GM06990 (cell line): Measurements from ENCODE around the gene ST6GALNAC6.

ENCODE experiments used
- DNase-seq: peaks from one replicate; pipeline ENCODE4 v3.0.0-alpha.2; 2011; ENCODE audit not compliant: insufficient read length; ENCODE audit errors: extremely low read depth
- H3K27me3 ChIP-seq: replicated peaks from 2 replicates; pipeline ENCODE4 v1.6.0; 2011; ENCODE audit warnings: low read length; ENCODE audit not compliant: control insufficient read depth, insufficient read depth
- H3K36me3 ChIP-seq: 2 replicates; pipeline ENCODE4 v1.5.1; 2011; ENCODE audit warnings: low read length; ENCODE audit not compliant: control insufficient read depth, insufficient read depth
- H3K4me3 ChIP-seq: replicated peaks from 2 replicates; pipeline ENCODE4 v1.5.1; 2011; ENCODE audit warnings: low read depth, mild to moderate bottlenecking, control low read depth, low read length
- TF ChIP-seq, protein P1 (sequence below): IDR thresholded peaks from 2 replicates; pipeline ENCODE4 v1.5.1; 2011; ENCODE audit warnings: low read length, control low read depth, mild to moderate bottlenecking, inconsistent platforms; ENCODE audit not compliant: insufficient read depth, poor library complexity, severe bottlenecking

The ST6GALNAC6 gene

DNA sequence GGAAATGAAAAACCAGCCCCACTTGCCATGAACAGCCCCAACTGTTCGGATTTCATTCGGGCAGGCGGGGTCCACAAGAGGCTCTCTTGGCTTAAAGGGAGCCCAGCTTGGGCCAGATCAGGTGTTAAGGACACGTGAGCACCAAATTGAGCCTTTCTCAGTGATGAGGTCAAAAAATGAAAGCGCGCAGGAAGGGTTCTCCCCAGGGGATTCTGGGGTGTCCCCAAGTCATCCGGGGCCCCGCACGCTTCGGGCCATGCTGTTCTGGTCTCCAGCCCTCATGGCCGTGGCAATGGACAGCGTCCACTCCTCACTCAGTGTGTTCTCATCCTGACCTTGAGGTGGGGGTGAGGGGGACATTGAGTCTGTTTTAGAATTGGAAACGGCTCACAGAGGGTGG is 32.9 kb downstream of the ST6GALNAC6 start:
- TF ChIP-seq, protein P1, sequence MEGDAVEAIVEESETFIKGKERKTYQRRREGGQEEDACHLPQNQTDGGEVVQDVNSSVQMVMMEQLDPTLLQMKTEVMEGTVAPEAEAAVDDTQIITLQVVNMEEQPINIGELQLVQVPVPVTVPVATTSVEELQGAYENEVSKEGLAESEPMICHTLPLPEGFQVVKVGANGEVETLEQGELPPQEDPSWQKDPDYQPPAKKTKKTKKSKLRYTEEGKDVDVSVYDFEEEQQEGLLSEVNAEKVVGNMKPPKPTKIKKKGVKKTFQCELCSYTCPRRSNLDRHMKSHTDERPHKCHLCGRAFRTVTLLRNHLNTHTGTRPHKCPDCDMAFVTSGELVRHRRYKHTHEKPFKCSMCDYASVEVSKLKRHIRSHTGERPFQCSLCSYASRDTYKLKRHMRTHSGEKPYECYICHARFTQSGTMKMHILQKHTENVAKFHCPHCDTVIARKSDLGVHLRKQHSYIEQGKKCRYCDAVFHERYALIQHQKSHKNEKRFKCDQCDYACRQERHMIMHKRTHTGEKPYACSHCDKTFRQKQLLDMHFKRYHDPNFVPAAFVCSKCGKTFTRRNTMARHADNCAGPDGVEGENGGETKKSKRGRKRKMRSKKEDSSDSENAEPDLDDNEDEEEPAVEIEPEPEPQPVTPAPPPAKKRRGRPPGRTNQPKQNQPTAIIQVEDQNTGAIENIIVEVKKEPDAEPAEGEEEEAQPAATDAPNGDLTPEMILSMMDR = no peak

DNA sequence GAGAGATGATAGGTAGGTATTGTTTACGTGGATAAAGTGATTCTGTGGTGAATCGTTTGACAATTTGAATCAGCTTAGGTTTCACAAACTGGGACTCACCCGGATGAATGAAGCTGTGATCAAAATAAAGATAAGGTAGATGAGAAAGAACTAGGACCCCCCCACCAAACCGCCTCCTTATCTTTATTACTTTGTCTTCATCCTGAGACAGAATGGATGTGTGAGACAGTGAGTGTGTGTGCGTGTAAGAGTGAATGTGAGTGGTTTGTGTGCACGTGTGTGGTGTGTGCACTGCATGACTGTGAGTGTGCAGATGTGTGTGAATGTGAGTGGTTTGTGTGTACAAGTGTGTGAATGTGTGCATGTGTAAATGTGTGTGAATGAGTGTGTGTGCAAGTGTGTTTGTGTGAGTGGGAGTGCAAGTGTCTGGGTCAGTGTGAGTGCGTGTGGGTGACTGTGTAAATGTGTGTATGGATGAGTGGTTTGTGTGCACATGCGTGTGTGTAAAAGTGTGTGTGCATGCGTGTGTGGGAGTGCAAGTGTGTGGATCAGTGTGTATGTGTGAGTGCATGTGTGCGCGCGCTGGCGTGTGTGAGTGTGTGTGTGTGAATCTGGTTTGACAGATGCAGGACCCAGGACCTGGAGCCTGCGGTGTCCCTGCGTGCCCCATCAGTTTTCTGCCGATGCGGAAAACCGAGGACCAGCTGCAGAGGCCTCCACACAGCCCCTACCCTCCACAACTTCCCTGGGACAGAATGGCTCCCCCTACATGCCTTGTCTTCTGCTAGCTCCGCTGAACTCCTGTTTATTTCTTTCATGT is 33.5 kb downstream of the ST6GALNAC6 start:
- TF ChIP-seq, protein P1 = no peak
- Histone ChIP-seq H3K36me3 (no peaks in the 10 kb centered on the region), H3K27me3 (no peaks in the 10 kb centered on the region), H3K4me3 (no peak overlapping the region)
- no peak for DNase-seq

More for the DNA sequence above, 32.9 kb downstream of the ST6GALNAC6 start:
- H3K4me3 ChIP-seq = no peak overlapping the region
- no peaks in the 10 kb centered on the region for H3K36me3 ChIP-seq
- peak; percentile 47 for DNase-seq
- no peaks in the 10 kb centered on the region for H3K27me3 ChIP-seq

DNA sequence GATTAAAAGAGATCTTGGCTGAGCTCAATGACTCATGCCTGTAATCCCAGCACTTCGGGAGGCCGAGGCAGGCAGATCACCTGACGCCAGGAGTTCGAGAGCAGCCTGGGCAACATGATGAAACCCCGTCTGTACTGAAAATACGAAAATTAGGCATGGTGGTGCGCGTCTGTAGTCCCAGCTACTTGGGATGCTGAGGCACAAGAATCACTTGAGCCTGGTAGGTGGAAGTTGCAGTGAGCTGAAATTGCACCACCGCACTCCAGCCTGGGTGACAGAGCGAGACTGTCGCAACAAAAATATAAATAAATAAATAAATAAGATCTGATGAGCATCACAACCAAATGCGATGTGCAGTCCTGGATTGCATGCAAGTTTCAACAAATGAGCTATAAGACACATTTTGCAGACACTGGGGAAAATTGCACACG is 36.2 kb downstream of the ST6GALNAC6 start:
- Histone ChIP-seq H3K27me3 (no peaks in the 10 kb centered on the region), H3K36me3 (no peaks in the 10 kb centered on the region), H3K4me3 (no peak overlapping the region)
- DNase-seq = no peak
- TF ChIP-seq, protein P1 = no peak

DNA sequence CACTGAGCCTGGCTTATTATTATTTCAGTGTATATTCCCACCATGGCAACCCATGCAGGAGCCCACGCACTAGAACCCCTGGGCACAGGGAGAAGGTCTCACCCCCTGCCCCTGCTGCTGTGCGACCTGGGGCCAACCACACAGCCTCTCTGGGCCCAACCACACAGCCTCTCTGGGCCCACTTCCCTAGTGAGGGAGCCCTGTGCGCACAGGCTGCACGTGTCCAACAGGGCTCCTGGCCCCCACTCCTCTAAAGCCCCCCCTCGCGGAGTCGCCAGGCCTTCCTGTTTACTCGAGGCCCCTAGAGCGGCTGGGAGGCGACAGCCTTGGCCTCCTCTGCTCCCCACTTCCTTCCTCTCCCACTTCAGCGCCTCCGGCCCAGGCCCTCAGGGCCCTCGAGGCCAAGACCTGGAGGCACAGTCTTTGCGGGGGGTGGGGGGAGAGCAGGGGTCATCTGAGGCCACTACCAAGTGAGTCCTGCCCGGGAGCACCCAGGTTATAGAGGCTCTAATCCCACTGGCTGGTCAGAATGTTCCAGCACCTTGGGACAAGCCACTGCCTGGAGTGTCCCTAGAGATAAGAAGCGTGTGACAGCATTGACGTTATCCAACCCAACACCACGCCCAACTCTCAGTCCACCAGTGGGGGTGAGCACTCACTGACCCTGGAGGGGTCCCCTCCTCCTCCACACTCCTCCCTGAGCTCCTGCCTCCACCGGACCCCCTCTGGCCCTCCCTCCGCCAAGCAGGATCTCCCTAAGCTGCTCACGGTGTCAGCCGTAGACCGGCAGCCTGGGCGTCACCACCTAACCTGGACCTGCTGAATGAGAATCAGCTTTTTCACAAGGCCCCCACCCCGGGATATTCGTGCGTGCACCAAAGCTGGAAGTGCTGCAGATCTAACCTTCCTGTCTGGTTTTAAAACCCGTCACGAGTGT is 37.1 kb downstream of the ST6GALNAC6 start:
- no peak overlapping the region for H3K4me3 ChIP-seq
- no peaks in the 10 kb centered on the region for H3K36me3 ChIP-seq
- DNase-seq = peak; percentile 40
- H3K27me3 ChIP-seq = no peaks in the 10 kb centered on the region
- TF ChIP-seq, protein P1 = no peak

DNA sequence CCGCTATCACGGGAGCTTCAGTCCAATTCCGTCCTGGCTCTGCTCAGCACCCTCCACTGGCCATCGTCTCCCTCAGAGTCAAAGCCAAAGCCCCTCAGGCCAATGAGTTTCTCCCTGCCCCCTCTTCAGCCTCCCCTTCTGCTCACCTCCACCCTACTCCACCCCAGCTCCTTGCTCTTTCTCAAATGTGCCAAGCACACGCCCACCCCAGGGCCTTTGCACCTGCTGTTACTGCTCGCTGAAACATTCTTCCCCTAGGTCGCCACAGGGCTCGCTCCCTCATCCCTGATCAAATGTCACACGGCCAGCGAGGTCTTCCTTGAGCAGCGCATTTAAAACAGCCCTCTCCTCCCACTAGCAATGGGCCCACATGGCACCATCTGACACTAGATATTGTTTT is 38.6 kb downstream of the ST6GALNAC6 start:
- H3K27me3 ChIP-seq = no peaks in the 10 kb centered on the region
- TF ChIP-seq, protein P1 = no peak
- no peak for DNase-seq
- H3K36me3 ChIP-seq = no peaks in the 10 kb centered on the region
- no peak overlapping the region for H3K4me3 ChIP-seq
